Stimulated activated CD8-positive, alpha-beta memory T cell treated with anti-CD3 and anti-CD28 coated beads, Interleukin-15, amount 100 ng/mL, for 48 hours (primary cell): ENCODE results near the gene SLC27A6.
"Not testable (repeated sequence)": the region's sequence is repeated elsewhere in the genome, so short reads cannot be mapped to it uniquely, and the experiment has no call there.

Experiments
- DNase-seq, 2 donors: peaks; one replicate each; pipeline ENCODE4 v3.0.0-alpha.2; 2020; ENCODE audit warnings: low read depth in 2 of 2

Gene SLC27A6, protein sequence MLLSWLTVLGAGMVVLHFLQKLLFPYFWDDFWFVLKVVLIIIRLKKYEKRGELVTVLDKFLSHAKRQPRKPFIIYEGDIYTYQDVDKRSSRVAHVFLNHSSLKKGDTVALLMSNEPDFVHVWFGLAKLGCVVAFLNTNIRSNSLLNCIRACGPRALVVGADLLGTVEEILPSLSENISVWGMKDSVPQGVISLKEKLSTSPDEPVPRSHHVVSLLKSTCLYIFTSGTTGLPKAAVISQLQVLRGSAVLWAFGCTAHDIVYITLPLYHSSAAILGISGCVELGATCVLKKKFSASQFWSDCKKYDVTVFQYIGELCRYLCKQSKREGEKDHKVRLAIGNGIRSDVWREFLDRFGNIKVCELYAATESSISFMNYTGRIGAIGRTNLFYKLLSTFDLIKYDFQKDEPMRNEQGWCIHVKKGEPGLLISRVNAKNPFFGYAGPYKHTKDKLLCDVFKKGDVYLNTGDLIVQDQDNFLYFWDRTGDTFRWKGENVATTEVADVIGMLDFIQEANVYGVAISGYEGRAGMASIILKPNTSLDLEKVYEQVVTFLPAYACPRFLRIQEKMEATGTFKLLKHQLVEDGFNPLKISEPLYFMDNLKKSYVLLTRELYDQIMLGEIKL

DNA sequence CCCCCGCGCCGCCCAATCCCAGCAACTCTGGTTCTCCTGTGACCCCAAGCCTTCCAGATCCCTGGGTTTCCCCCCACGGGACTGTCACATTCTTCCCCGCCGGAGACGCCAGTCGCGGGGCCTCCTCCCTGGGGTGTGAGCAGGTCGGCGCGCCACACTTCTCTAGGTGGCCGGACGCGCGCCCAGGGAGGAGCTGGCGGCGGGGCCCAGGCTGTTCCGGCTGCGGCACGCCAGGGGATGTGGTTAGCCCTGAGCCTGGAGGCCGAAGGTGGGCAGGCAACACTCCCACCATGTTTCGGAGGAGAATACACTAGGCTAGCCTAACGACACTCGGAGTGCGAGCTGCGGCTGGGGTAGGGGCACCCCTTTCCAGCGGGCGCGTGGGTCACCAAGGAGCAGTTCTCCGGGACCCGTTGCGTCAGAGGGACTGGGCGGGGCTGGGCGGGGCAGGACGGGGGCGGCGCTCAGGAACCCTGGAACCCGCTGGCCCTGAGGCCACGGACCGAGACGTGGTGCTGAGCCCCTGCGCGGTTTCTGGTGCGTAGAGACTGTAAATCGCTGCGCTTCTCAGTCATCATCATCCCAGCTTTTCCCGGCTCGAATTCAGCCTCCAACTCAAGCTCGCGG is at the start of gene SLC27A6:
TSS of gene SLC27A6 (plus strand) at position 478 of the 627 bp plus-strand sequence. CDS start 650 bp downstream, outside the sequence.
- no peak for DNase-seq

DNA sequence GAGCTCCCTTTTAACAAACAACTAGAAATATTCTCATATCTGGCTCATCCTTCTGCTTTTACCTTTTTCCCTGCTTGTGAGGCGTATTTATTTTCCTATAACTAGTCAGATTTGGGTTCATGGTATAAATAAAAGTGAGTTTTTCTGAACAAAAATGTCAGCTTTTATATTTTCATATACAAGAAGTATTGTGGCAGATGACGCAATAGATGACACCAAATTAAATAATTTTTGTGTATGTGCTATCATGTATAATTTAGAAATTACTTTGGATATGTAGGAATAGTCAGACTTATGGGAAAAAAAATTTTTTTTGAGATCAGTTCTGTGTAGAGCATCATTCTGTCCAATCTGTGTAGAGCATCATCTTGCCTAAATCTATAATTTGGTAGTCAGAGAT is 45.7 kb upstream of the SLC27A6 start:
- no peak for DNase-seq

DNA sequence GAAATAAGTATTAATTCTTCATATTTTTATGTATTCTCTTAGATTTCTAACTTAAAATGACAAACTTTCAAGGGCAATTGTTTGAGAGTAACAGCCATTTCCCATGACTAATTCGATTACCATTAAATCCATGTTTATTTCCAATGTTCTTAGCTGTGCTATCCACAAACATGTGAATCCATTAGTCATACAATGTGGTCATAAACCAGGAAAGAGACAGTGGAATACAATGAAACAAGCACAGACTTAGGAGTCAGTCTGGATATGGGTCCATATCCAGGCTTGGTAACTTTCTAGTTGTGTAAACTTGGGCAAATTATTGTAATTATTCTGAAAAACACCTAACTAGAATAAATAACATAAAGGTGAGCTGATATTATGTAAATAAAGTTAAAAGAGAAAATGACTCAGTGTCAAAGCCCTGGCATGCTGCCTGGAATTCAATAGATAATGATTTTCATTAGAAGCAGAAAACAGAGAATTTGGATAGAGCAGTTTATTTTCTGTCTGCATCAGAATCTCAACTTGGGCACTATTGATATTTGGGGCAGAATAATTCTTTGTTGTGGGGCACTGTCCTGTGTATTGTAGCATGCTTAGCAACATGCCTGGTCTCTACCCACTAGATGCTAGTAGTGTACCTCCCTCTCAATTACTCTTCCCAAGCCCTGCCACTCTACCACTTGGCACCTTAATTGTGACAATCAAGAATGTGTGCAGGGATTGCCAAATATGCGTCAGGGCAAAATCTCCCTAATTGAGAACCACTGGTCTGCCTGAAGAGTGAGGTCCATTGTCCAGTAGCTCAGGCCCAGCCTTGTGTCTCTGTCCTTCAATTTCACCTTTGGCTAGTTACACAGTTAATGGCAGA is 44.7 kb upstream of the SLC27A6 start:
- DNase-seq, result no peak

DNA sequence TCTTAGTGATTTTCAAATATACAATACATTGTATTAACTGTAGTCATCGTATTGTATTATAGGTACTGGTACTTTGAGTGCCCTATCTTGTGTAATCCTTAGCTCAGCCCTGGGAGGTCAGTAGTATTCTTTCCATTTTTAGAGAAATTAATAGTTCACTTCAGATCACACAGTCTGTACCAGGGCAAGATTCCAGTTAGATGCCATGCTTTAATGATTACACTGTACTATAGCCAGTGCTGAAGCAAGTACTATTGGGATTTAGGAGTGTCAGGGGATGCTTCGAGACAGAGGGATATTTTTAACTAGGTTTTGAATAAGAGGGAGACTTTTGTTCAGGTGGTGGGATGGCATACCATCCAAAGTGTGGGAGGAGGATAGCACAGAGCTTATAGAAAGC is 41.0 kb upstream of the SLC27A6 start:
- no peak for DNase-seq

DNA sequence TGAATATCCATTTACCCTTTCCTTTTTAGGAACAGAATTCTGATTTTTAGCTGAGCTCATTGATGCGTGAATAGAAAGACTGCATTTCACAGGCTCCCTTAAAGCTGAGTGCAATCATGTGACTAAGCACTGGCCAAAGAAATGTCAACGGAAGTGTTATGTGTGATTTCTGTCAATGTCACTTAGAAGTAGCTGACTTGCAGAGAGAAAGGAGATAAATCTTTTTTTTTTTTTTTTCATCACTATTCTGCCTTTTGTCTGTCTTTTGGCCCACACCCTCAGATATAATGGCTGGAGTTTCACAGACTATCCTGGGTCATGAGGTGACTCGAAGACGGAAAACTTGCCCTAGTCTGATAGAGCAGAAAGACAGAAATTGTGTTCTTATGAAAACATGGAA is 39.3 kb upstream of the SLC27A6 start:
- no peak for DNase-seq

DNA sequence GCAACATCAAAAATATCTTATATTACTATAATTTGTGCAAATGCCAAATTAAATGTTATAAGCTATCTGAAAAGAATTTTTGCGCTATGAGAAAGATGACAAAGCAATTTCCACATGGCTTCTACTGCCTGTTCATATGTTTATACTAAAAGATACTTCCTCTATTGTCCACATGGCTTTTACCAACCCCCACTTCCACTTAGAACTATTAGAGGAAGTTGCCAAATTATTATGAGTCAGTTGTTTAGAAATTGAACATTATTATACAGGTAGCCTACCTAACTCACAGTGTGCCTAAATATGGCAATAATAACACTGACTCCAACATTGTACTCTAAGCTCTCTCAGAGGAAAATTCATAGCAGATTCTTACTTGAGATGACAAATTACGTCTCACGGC is 37.6 kb upstream of the SLC27A6 start:
- no peak for DNase-seq

DNA sequence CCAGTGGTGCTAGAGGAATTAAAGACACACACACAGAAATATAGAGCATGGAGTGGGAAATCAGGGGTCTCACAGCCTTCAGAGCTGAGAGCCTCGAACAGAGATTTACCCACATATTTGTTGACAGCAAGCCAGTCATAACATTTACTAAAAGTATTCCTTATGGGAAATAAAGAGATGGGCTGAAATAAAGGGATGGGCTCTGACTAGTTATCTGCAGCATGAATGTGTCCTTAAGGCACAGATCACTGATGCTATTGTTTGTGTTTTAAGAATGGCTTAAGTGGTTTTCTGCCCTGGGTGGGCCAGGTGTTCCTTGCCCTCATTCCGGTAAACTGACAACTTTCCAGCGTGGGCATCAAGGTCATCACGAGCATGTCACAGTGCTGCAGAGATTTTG is 33.1 kb upstream of the SLC27A6 start:
- not testable (repeated sequence) for DNase-seq

DNA sequence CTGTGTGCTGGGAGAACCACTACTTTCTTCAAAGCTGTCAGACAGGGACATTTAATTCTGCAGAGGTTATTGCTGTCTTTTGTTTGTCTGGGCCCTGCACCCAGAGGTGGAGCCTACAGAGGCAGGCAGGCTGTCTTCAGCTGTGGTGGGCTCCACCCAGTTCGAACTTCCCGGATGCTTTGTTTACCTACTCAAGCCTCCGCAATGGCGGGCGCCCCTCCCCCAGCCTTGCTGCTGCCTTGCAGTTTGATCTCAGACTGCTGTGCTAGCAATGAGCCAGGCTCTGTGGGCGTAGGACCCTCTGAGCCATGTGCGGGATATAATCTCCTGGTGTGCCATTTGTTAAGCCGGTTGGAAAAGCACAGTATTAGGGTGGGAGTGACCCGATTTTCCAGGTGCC is 22.2 kb upstream of the SLC27A6 start:
- DNase-seq, result not testable (repeated sequence)

DNA sequence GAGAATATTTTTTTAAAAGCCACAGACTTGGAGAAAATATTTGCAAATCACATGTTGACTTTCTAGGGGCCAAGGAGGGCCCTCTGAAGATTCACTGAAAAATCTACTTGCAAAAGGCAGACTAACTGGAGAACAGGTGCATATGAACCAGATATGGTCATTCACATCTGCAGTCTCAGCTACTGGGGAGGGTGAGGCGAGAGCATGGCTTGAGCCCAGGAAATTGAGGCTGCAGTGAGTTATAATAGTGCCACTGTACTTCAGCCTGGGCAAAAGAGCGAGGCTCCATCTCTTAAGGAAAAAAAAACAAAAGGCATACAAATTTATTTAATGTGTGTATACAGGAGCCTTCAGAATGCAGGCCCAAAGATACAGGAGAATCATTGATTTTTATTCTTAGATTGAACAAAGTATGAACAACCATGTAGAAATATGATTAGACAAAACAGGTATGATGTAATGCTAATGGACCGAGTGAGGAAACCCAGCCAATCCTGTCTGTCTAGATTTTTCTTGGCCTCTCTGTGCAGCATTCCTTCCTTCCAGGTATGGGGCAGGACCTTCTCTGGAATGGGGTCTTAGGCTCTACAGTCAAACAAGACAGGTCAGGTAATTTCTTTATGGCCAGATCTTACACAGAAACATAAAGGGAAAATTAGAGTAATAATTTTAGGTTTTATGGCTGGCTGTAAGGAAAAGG is 15.3 kb upstream of the SLC27A6 start:
- DNase-seq, result no peak

DNA sequence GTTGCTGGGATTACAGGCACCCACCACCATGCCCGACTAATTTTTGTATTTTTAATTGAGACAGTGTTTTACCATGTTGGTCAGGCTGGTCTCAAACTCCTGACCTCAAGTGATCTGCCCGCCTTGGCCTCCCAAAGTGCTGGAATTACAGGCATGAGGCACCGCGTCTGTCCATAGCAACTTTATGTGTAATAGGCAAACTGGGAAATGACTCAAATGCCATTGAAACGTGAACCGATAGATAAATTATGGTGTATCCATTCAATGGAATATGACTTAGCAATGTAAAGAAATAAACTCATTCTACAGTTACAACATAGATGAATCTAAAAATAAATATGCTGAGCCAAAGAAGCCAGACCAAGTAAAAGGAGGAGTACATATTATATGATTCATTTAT is 14.0 kb upstream of the SLC27A6 start:
- DNase-seq, result not testable (repeated sequence)

DNA sequence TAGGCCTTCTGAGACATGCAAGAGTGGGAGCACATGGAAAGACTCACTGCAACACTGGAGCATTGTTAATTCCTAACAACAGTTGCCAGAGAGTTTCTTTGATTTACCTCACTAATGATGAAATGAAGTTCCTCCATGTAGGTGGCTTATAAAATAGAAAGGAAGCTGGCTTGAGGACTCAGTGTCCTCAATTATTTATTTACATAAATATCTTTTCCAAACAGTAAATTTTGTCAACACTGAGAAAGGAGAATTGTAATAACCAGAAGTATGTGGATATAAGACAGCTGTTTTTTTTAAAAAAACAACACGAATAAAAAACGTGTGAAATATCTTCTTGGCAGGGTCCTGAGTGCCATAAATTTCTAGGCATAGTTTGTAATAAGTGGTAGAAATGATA is 9.1 kb upstream of the SLC27A6 start:
- DNase-seq, result no peak

DNA sequence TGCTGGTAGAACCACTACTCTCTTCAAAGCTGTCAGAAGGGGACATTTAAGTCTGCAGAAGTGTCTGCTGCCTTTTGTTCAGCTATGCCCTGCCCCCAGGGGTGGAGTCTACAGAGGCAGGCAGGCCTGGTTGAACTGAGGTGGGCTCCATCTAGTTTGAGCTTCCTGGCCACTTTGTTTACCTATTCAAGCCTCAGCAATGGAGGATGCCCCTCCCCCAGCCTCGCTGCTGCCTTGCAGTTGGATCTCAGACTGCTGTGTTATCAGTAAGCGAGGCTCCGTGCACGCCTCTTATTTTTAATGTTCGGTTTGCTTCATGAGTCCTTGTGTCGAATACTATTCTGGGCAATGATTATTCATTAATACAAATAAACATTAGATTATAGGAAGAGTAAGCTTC is 3.1 kb upstream of the SLC27A6 start:
- DNase-seq, result no peak

DNA sequence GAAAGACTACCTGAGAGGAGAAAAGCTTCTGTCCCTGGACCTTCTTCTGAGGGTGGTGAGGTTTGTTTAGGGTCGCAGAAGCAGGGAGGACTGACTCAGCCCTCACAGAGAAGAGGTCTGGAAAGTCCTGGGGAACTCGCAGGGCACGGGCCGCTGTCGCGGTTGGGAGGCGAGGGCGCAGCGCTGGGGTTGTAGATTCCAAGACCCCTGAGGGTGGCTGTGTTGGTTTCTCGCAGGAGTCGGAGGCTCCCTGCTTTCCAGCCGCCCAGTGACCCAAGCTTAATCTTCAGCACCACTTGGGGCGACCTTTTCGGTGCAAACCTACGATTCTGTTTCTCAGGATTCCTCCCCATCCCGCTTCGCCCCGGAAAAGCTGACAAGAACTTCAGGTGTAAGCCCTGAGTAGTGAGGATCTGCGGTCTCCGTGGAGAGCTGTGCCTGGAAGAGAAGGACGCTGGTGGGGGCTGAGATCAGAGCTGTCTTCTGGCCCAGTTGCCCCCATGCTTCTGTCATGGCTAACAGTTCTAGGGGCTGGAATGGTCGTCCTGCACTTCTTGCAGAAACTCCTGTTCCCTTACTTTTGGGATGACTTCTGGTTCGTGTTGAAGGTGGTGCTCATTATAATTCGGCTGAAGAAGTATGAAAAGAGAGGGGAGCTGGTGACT is 482 bp downstream of the SLC27A6 start:
- DNase-seq, result no peak

DNA sequence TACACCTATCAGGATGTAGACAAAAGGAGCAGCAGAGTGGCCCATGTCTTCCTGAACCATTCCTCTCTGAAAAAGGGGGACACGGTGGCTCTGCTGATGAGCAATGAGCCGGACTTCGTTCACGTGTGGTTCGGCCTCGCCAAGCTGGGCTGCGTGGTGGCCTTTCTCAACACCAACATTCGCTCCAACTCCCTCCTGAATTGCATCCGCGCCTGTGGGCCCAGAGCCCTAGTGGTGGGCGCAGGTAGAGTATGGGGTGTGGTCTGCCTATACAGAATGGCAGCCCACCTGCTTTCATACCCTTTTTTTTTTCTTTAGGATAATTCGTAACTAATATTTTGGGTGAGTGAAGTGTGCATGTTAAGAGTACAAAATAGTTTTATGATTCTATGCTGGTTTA is 1.1 kb downstream of the SLC27A6 start:
- DNase-seq, result no peak

DNA sequence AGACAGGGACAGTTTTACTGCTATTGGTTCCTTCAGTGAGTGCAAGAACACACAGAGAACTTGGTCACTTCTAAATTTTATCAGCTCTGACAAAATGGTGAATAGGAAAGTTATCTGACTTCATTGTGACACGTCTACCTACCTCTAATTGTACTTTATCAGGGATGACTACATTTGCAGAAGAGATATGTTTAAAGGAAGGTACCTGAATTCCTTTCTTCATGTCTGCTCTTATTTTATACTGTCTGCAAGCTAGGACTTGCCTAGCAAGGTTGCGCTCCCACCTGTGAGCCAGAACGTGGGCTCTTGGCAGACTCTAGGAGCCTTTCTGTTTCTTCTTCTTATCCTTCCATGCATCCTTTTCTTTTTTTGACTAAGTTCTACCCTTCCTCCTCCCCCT is 1.6 kb downstream of the SLC27A6 start:
- no peak for DNase-seq

DNA sequence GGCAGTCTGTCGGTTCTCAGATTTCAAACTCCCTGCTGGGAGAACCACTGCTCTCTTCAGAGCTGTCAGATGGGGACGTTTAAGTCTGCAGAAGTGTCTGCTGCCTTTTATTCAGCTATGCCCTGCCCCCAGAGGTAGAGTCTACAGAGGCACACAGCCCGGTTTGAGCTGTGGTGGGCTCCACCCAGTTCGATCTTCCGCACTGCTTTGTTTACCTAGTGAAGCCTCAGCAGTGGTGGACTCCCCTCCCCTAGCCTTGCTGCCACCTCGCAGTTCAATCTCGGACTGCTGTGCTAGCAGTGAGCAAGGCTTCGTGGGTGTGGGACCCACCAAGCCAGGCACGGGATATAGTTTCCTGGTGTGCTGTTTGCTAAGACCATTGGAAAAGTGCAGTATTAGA is 8.0 kb downstream of the SLC27A6 start:
- DNase-seq, result no peak

DNA sequence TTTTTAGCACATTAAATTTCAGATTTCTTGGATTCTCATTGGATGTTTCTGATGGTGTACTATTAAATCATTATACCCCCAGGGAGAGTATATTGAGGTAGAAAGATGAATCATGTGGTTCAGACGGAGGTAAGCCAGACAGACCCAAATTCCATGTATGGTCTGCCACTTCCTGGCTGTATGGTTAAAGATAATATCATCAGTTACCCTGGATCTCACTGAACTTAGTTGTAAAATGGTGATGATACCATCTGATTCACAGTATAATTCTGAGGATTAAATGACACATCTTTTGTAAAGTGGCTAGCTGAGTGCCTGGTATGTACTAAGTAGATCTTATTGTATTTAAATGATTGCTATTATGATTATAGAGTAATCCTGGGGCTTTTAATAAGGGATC is 9.3 kb downstream of the SLC27A6 start:
- no peak for DNase-seq

DNA sequence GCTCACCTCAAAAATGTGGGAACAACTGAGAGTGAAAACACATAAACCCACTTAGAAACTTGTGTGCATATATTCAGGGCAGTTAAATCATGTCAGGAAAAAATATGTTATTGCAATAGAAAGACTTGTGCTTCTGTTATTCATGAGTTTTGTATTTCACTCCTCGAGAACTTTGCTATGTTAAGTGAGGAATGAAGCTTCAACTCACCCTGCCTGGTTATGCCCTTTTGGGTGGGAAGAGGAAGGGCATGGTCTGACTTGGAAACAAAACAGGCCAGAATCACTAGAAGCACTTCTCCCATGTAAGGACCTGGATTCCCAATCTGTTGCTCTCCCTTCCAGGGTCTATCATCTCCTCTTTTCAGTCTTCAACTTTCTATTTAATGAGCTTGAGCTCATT is 14.5 kb downstream of the SLC27A6 start:
- DNase-seq, result no peak

DNA sequence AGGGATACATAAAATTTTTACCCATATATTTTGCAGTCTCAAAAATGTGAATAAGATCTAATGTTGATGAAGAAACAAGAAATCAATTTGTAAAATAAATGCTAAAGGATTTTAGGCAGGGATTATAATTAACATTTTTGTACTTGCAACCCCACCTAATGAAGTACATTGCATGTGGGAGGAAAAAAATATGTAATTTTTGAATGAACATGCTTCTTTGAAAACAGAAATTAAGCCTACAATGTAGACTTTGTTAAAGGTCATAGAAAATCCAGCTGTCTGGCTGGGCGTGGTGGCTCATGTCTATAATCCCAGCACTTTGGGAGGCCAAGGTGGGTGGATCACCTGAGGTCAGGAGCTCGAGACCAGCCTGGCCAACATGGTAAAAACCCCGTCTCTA is 15.6 kb downstream of the SLC27A6 start:
- no peak for DNase-seq

DNA sequence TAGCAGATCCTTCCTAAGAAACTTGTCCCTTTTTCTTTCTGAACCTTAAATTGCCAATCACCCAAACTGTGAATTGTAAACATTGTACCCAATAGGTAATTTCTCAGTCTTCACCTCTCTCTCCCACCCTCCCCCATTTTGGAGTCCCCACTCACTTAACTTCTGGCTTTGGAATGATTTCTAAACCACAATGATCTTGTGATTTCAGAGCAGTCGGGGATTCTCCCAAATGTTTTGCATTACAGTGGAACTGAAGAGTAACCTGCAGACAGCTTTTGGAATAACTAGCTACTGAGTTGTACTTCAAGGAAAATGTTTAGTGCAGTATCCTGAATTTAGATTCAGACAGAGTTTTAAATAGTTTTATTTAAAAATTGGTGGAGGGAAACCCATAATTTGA is 19.2 kb downstream of the SLC27A6 start:
- DNase-seq, result no peak

DNA sequence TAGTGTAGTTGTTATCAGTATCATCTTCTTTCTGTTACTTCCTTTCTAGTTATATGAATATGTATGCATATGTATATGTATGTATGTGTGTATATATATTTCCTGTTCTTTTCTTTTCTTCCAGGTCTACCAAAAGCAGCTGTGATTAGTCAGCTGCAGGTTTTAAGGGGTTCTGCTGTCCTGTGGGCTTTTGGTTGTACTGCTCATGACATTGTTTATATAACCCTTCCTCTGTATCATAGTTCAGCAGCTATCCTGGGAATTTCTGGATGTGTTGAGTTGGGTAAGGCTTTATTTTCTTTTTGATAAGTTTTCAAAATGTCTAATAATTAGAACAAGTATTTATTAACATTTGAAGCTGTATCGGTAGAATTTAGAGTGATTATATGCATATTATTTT is 23.2 kb downstream of the SLC27A6 start:
- DNase-seq, result no peak
